Measurements from ENCODE around the gene SIX3.

GRCh38 chr2:44967056-44967455 is 25.6 kb downstream of the SIX3 start:
- TF ChIP-seq, protein P1, sequence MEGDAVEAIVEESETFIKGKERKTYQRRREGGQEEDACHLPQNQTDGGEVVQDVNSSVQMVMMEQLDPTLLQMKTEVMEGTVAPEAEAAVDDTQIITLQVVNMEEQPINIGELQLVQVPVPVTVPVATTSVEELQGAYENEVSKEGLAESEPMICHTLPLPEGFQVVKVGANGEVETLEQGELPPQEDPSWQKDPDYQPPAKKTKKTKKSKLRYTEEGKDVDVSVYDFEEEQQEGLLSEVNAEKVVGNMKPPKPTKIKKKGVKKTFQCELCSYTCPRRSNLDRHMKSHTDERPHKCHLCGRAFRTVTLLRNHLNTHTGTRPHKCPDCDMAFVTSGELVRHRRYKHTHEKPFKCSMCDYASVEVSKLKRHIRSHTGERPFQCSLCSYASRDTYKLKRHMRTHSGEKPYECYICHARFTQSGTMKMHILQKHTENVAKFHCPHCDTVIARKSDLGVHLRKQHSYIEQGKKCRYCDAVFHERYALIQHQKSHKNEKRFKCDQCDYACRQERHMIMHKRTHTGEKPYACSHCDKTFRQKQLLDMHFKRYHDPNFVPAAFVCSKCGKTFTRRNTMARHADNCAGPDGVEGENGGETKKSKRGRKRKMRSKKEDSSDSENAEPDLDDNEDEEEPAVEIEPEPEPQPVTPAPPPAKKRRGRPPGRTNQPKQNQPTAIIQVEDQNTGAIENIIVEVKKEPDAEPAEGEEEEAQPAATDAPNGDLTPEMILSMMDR (IDR thresholded peaks at IDR 0.05): no peak
- no peak for TF ChIP-seq POLR2A (IDR thresholded peaks at IDR 0.05)
